Ovary (tissue), 9 donors: ENCODE measurements around the gene BANK1. TPM values are rescaled to one million over a fixed set of nuclear protein-coding genes. Genes with fewer than 3 reads are reported as not detected.

Experiments
- DNase-seq, 5 donors: peaks; one replicate each; pipeline ENCODE4 v3.0.0-alpha.2; 2019 to 2020
- H3K27ac ChIP-seq, 2 donors: fragments of 200-600 bp; one replicate each; pipeline versions ENCODE4 v1.5.1 to v1.8.0; 2019 to 2022
- H3K27me3 ChIP-seq: fragments of 200-600 bp; one replicate; pipeline ENCODE4 v1.8.0; 2022
- H3K36me3 ChIP-seq: fragments of 200-600 bp; sonication (generic); one replicate; pipeline ENCODE4 v1.5.1; 2019
- H3K4me1 ChIP-seq: one replicate; pipeline ENCODE4 v1.8.1; 2013; ENCODE audit warnings: mild to moderate bottlenecking, moderate library complexity; ENCODE audit not compliant: insufficient read depth
- H3K4me3 ChIP-seq: fragments of 200-600 bp; sonication (generic); one replicate; pipeline ENCODE4 v1.5.1; 2017
- H3K9me3 ChIP-seq, 2 donors: fragments of 200-600 bp in 1 of 2; sonication (generic) in 1 of 2; one replicate each; pipeline versions ENCODE4 v1.5.1 to v1.8.1; 2013 to 2019; ENCODE audit warnings: mild to moderate bottlenecking in 1 of 2, moderate library complexity in 1 of 2
- CTCF ChIP-seq, 3 donors: fragments of 450-650 bp in 2 of 3; fragments of 200-600 bp in 1 of 3; IDR thresholded peaks; one replicate each; pipeline versions ENCODE4 v1.5.1 to v1.8.0; 2016 to 2022; ENCODE audit warnings: antibody characterized with exemption in 3 of 3, mild to moderate bottlenecking in 1 of 3
- EP300 ChIP-seq: sonication (generic); formaldehyde crosslinking; IDR thresholded peaks from one replicate; pipeline ENCODE4 v1.6.1; 2017; ENCODE audit warnings: antibody characterized with exemption
- POLR2A ChIP-seq: fragments of 450-650 bp; IDR thresholded peaks from one replicate; pipeline ENCODE4 v1.6.1; 2017; ENCODE audit warnings: antibody characterized with exemption, mild to moderate bottlenecking, moderate library complexity
- WGBS, 3 donors: extraction: QIAGEN DNeasy Blood & Tissue Kit in 1 of 3; methylation state at CpG; one replicate each; pipeline versions ENCODE4 v1.1.5 to v1.1.7; 2013 to 2017; 5-methylcytosine and 5-hydroxymethylcytosine counted together
- intact Hi-C, 4 donors: fragments of 100-400 bp; cut with DNase I; formaldehyde crosslinking; loops; one replicate each; pipeline versions ENCODE4 v1.11.0 to v1.15.1; 2022 to 2023
- polyA plus RNA-seq, 2 donors: library from polyadenylated mRNA; stranded (reverse); fragments of 200-250 nt in 1 of 2; fragments of 350-450 nt in 1 of 2; fragmentation: Illumina TruSeq in 1 of 2; extraction: RNeasy Lipid Tissue Mini Kit (QIAGEN cat#74804) in 1 of 2; gene quantifications; one replicate each; pipeline ENCODE4 v1.2.3, GENCODE V29; 2013 to 2014
- total RNA-seq, 7 donors: library from RNA; depleted of rRNA in 2 of 7; stranded (reverse); fragments of >200 nt in 2 of 7; fragmentation: NEBNext Ultra II Directional in 3 of 7; extraction: Animal tissue kit (Norgen Biotek cat#: 25700) in 3 of 7; gene quantifications; one replicate each; pipeline versions ENCODE4 v1.1.0 to v1.2.4, GENCODE V29; 2016 to 2023
- donor health status: DM: no; HTN: no; CAD: no; lungs with moderate emphysema.
- donor health status: DM: no; HTN: no; CAD: no.
- donor health status: Bipolar disorder and iron deficiency.
- donor health status: DM: yes; HTN: yes; CAD: no.
- donor health status: DM: no; HTN: no; CAD: no.
- donor health status: DM: yes; HTN: yes; CAD: no.

BANK1 gene
- total and polyA plus RNA-seq, 9 donors = 0.10 to 3.7 (median 0.36) TPM

DNA sequence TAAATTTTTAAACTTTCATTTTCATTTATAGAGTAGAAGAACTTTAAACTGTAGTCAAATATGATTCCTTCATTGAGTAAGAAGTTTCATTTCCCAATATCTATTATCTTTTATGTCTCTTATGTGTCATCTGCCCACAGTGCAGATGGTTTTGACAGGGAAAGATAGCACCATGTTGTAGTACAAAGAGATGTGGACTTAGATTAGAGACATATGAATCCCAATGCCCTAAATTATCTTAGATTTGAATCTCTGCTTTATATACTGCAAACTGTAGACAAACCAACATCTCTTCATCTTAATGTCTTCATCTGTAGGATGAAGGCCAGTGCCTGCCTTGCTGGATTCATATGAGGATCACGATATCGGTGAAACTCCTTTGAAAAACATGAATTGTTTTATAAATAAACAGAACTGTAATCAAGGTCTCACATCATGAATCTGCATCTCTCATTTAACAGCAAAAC is 217.5 kb downstream of the BANK1 start:
- DNase-seq = no peak
- no peaks in the 10 kb centered on the region for H3K9me3 ChIP-seq
- no peaks in the 10 kb centered on the region for H3K4me1 ChIP-seq
- intact Hi-C loops = no loop called here
- no peak for TF ChIP-seq CTCF (IDR thresholded peaks at IDR 0.05)
- TF ChIP-seq POLR2A = no peak
- no peak for TF ChIP-seq EP300
- no peaks in the 10 kb centered on the region for H3K36me3 ChIP-seq
- H3K27me3 ChIP-seq = no peaks in the 10 kb centered on the region
- H3K4me3 ChIP-seq = no peak overlapping the region
- no peak overlapping the region for H3K27ac ChIP-seq
- 82 to 91% (median 87%) methylated on average over 2 of the region's 2 CpGs for WGBS, 3 donors

- intact Hi-C loops = no loop called here
- H3K9me3 ChIP-seq = no peaks in the 10 kb centered on the region
- H3K27me3 ChIP-seq = no peaks in the 10 kb centered on the region
- H3K36me3 ChIP-seq = no peaks in the 10 kb centered on the region
- no peak overlapping the region for H3K27ac ChIP-seq
- WGBS, 3 donors = 82 to 88% (median 88%) methylated on average over 3 of the region's 3 CpGs
- TF ChIP-seq POLR2A (no peak), CTCF (IDR thresholded peaks at IDR 0.05) (no peak), EP300 (no peak)
- no peak overlapping the region for H3K4me3 ChIP-seq
- DNase-seq = no peak
- H3K4me1 ChIP-seq = no peaks in the 10 kb centered on the region
Observed at GRCh38 chr4:102008711-102009110, 218.2 kb downstream of the BANK1 start.

GRCh38 chr4:102022343-102022742 is 231.8 kb downstream of the BANK1 start:
- no peaks in the 10 kb centered on the region for H3K9me3 ChIP-seq
- DNase-seq = no peak
- WGBS, 3 donors = 82 to 90% (median 89%) methylated on average over 2 of the region's 2 CpGs
- TF ChIP-seq EP300 = no peak
- no peak for TF ChIP-seq POLR2A
- TF ChIP-seq CTCF (IDR thresholded peaks at IDR 0.05) = no peak
- no peak overlapping the region for H3K27ac ChIP-seq
- intact Hi-C loops = no loop called here
- H3K36me3 ChIP-seq = no peaks in the 10 kb centered on the region
- no peaks in the 10 kb centered on the region for H3K27me3 ChIP-seq
- no peak overlapping the region for H3K4me3 ChIP-seq
- no peaks in the 10 kb centered on the region for H3K4me1 ChIP-seq

- Histone ChIP-seq H3K27me3 (no peaks in the 10 kb centered on the region), H3K27ac (no peak overlapping the region), H3K9me3 (no peaks in the 10 kb centered on the region), H3K36me3 (no peaks in the 10 kb centered on the region), H3K4me3 (no peak overlapping the region), H3K4me1 (no peaks in the 10 kb centered on the region)
- TF ChIP-seq POLR2A (no peak), EP300 (no peak), CTCF (IDR thresholded peaks at IDR 0.05) (no peak)
- no peak for DNase-seq
- WGBS, 3 donors = 88 to 94% (median 91%) methylated on average over 4 of the region's 4 CpGs
- intact Hi-C loops = no loop called here
Observed at GRCh38 chr4:102027961-102028360, 237.4 kb downstream of the BANK1 start.
